Measurements from ENCODE around the gene RNF25.
A peak's percentile ranks its signal among the peaks of the same experiment; 100 is the strongest.
"Not testable (repeated sequence)": the region's sequence is repeated elsewhere in the genome, so short reads cannot be mapped to it uniquely, and the experiment has no call there.

Gene RNF25

DNA sequence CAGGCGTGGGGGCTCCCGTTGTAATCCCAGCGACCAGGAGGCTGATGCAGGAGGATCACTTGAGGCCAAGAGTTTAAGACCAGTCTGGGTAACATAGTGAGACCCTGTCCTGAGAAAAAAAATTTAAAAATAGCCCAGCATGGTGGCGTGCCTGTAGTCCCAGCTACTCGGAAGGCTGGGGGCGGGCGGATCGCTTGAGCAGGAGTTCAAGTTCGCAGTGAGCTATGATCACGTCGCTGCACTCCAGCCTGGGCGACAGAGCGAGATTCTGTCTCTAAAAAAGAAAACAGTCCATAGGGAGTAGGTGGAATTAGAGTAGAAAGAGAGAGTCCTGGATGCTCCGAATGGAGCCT lies 38.5 kb upstream of the RNF25 start:
- Histone ChIP-seq H3K4me1 (ENCODE audit: control insufficient read depth, insufficient read depth, low read length) (peaks cover 6% of the 10 kb centered on the region), H3K9me3 (replicated peaks; ENCODE audit: low read length) (no peaks in the 10 kb centered on the region), H3K9ac (ENCODE audit: low read depth, low read length) (no peak overlapping the region), H3K4me3 (ENCODE audit: low read length) (peak overlapping the region; percentile 51), H3K36me3 (ENCODE audit: insufficient read depth, low read length) (peaks cover 2% of the 10 kb centered on the region), H3K4me2 (ENCODE audit: low read length) (peak overlapping the region; percentile 94), H3K27me3 (ENCODE audit: control insufficient read depth, insufficient read depth, low read length) (no peaks in the 10 kb centered on the region)

DNA sequence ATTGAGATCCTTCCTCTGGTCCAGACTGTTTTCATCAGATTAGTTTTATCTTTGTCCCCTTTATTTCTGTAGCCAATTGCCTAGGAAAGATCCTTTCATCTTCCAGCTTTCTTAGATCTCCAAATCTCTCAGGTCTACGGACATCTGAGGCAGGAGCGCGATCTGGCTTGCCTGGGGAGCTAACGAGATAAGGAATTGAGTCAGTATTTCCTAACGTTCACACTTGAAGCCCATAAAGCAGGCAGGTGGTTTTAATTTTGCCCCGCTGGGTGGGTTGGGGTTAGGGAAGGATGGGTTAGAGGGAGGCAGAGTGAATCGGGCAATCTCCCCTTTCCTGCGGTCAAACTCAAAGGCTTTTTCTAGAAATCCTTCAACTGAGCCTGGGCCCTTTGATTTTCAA lies 38.1 kb upstream of the RNF25 start:
- no peak overlapping the region for H3K4me2 ChIP-seq (ENCODE audit: low read length)
- H3K36me3 ChIP-seq (ENCODE audit: insufficient read depth, low read length): peaks cover 2% of the 10 kb centered on the region
- H3K9me3 ChIP-seq (replicated peaks; ENCODE audit: low read length): no peaks in the 10 kb centered on the region
- H3K27me3 ChIP-seq (ENCODE audit: control insufficient read depth, insufficient read depth, low read length): no peaks in the 10 kb centered on the region
- no peak overlapping the region for H3K4me3 ChIP-seq (ENCODE audit: low read length)
- H3K9ac ChIP-seq (ENCODE audit: low read depth, low read length): no peak overlapping the region
- peaks cover 6% of the 10 kb centered on the region for H3K4me1 ChIP-seq (ENCODE audit: control insufficient read depth, insufficient read depth, low read length)

DNA sequence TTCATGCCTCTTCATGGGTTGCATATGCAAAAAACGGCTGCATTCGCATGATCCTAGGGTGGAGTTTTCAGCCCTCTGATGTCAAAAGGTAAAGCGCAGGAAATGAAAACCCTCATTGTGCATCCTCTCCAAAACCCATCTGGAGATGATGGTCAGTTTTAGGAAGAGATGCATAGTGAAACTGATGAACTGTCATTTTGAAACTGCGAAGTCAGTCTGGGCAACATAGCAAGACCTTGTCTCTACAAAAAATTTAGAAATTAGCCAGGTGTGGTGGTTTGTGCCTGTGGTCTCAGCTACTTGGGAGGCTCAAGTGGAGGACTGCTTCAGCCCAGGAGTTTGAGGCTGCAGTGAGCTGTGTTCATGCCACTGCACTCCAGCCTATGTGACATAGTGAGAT lies 36.3 kb upstream of the RNF25 start:
- H3K27me3 ChIP-seq (ENCODE audit: control insufficient read depth, insufficient read depth, low read length): no peaks in the 10 kb centered on the region

DNA sequence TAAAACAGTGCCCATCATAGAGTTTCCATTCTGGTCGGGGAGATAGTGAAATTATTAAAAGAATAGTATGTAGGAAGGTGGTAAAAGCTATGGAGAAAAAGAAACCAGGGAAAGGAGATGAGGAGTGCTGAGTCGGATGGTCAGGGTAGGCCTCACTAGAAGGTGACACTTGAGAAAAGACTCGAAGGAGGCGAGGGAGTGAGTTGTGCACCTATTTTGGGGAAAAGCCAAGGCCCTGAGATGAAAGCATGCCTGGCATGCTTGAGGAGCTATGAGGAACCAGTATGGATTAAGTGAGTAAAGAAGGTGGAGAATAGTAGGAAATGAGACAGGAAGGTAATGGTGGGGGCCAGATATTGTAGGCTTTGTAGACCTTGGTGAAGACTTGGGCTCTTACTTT lies 31.5 kb upstream of the RNF25 start:
- H3K36me3 ChIP-seq (ENCODE audit: insufficient read depth, low read length): peaks cover 13% of the 10 kb centered on the region
- H3K9ac ChIP-seq (ENCODE audit: low read depth, low read length): no peak overlapping the region

More for the DNA sequence above, 36.3 kb upstream of the RNF25 start:
- H3K4me3 ChIP-seq (ENCODE audit: low read length): no peak overlapping the region
- H3K36me3 ChIP-seq (ENCODE audit: insufficient read depth, low read length): peaks cover 2% of the 10 kb centered on the region
- no peaks in the 10 kb centered on the region for H3K9me3 ChIP-seq (replicated peaks; ENCODE audit: low read length)
- peaks cover 6% of the 10 kb centered on the region for H3K4me1 ChIP-seq (ENCODE audit: control insufficient read depth, insufficient read depth, low read length)
- no peak overlapping the region for H3K4me2 ChIP-seq (ENCODE audit: low read length)
- H3K9ac ChIP-seq (ENCODE audit: low read depth, low read length): no peak overlapping the region

DNA sequence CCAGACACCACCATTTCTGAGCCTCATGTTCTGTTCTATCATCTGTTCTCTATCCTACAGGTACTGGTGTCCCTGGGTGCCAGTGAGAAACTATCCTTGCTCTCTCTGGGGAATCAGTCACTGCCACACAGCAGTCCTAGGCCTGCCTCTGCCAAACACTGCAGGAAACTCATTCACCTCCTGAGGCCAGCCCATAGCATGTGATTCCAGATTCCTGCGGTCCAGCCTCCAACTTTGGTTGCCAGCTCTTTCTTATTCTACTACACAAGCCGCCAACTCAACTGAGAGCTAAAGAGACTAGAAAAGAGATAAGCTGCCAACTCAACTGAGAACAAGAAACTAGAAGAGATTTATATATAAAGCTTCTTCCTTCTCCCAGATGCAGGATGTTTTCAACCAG lies 30.0 kb upstream of the RNF25 start:
- Histone ChIP-seq H3K27me3 (ENCODE audit: control insufficient read depth, insufficient read depth, low read length) (no peaks in the 10 kb centered on the region), H3K4me1 (ENCODE audit: control insufficient read depth, insufficient read depth, low read length) (no peaks in the 10 kb centered on the region), H3K4me2 (ENCODE audit: low read length) (no peak overlapping the region), H3K4me3 (ENCODE audit: low read length) (no peak overlapping the region), H3K9ac (ENCODE audit: low read depth, low read length) (no peak overlapping the region), H3K36me3 (ENCODE audit: insufficient read depth, low read length) (peaks cover 28% of the 10 kb centered on the region), H3K9me3 (replicated peaks; ENCODE audit: low read length) (no peaks in the 10 kb centered on the region)

More for the DNA sequence above, 31.5 kb upstream of the RNF25 start:
- Histone ChIP-seq H3K9me3 (replicated peaks; ENCODE audit: low read length) (no peaks in the 10 kb centered on the region), H3K27me3 (ENCODE audit: control insufficient read depth, insufficient read depth, low read length) (no peaks in the 10 kb centered on the region), H3K4me2 (ENCODE audit: low read length) (no peak overlapping the region), H3K4me3 (ENCODE audit: low read length) (no peak overlapping the region), H3K4me1 (ENCODE audit: control insufficient read depth, insufficient read depth, low read length) (no peaks in the 10 kb centered on the region)

DNA sequence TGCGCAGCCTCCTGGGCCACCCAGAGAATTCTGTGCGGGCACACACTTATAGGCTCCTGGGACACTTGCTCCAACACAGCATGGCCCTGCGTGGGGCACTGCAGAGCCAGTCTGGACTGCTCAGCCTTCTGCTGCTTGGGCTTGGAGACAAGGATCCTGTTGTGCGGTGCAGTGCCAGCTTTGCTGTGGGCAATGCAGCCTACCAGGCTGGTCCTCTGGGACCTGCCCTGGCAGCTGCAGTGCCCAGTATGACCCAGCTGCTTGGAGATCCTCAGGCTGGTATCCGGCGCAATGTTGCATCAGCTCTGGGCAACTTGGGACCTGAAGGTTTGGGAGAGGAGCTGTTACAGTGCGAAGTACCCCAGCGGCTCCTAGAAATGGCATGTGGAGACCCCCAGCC lies 27.1 kb upstream of the RNF25 start:
- no peaks in the 10 kb centered on the region for H3K4me1 ChIP-seq (ENCODE audit: control insufficient read depth, insufficient read depth, low read length)
- no peak overlapping the region for H3K4me3 ChIP-seq (ENCODE audit: low read length)
- no peak overlapping the region for H3K9ac ChIP-seq (ENCODE audit: low read depth, low read length)
- no peaks in the 10 kb centered on the region for H3K27me3 ChIP-seq (ENCODE audit: control insufficient read depth, insufficient read depth, low read length)
- no peaks in the 10 kb centered on the region for H3K9me3 ChIP-seq (replicated peaks; ENCODE audit: low read length)
- H3K4me2 ChIP-seq (ENCODE audit: low read length): no peak overlapping the region
- peaks cover 39% of the 10 kb centered on the region for H3K36me3 ChIP-seq (ENCODE audit: insufficient read depth, low read length)

DNA sequence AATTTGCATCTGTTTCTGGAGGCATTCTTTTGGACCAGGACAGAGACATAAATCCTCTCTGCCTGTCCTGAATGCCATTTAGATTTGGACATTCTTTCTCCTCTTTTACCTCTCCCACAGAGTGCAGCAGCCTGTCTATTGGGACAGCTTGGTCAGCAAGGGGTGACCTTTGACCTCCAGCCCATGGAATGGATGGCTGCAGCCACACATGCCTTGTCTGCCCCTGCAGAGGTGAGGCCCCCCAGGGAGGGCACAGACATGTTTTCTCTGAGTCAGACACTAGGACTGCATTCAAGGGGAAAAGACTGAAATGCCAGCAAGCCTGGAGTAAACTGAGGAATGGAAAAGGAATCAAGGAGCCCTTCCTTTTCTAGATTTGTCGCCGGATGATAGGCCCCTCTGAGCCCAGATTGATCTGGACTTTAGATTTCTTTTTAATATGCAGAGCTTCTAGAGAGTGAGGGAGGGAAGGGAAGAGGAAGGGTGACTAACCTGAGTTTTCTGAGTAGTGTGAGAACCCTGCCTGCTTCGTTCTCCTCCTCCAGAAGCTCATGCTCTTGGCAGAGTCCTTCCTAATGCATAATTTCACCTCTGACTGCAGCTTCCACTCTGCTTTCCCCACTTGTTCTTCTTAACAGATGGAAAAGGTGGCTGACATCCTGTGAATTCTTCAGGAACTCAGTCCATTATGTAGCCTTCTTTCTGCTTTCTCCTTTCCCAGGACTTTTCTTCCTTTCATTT lies 22.8 kb upstream of the RNF25 start:
- Histone ChIP-seq H3K4me3 (ENCODE audit: low read length) (no peak overlapping the region), H3K9me3 (replicated peaks; ENCODE audit: low read length) (no peaks in the 10 kb centered on the region), H3K27me3 (ENCODE audit: control insufficient read depth, insufficient read depth, low read length) (no peaks in the 10 kb centered on the region), H3K4me1 (ENCODE audit: control insufficient read depth, insufficient read depth, low read length) (peaks cover 10% of the 10 kb centered on the region), H3K9ac (ENCODE audit: low read depth, low read length) (no peak overlapping the region), H3K36me3 (ENCODE audit: insufficient read depth, low read length) (peaks cover 63% of the 10 kb centered on the region), H3K4me2 (ENCODE audit: low read length) (no peak overlapping the region)

DNA sequence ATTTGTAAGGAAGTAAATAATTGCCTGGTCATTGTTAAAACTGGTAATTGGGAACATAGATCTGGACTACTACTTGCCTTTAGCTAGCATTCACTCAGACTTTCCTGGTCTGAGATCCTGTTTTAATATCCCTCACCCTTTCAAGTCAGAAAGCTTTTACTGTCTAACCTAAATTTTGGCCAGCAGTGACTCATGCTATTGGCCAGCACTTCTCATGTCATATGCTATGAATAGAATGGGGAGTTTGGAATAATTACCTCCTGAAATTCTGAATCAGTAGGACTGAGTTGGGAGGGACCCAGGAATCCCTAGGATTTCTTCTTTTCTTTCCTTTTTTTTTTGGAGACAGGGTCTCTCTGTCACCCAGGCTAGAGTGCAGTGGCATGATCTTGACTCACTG lies 19.4 kb upstream of the RNF25 start:
- Histone ChIP-seq H3K4me3 (ENCODE audit: low read length) (no peak overlapping the region), H3K9me3 (replicated peaks; ENCODE audit: low read length) (no peaks in the 10 kb centered on the region), H3K4me2 (ENCODE audit: low read length) (no peak overlapping the region), H3K4me1 (ENCODE audit: control insufficient read depth, insufficient read depth, low read length) (peaks cover 10% of the 10 kb centered on the region), H3K27me3 (ENCODE audit: control insufficient read depth, insufficient read depth, low read length) (no peaks in the 10 kb centered on the region), H3K9ac (ENCODE audit: low read depth, low read length) (peak overlapping the region; percentile 5), H3K36me3 (ENCODE audit: insufficient read depth, low read length) (peaks cover 37% of the 10 kb centered on the region)

DNA sequence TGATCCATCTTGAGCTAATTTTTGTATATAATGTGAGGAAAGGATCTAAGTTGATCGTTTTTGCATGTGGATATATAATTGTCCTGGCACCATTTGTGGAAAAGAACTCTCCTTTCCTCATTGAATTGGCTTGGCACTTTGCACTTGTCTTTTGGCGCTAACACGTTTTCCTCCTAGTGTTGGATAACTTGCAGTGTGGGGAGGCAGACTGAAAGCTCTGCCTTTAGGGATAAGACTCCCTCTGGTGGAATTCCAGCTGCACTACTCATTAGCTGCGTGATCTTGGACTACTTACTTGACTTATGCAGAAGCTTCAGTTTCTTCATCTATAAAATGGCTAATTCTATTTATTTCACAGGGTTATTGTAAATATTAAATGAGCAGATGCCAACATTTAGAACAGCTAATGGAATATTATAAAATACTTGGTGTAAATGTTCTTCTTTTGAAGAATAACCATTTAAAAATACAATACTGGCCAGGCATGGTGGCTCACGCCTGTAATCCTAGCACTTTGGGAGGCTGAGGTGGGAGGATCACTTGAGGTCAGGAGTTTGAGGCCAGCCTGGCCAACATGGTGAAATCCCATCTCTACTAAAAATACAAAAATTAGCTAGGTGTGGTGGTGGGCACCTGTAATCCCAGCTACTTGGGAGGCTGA lies 15.7 kb upstream of the RNF25 start:
- H3K36me3 ChIP-seq (ENCODE audit: insufficient read depth, low read length): peaks cover 28% of the 10 kb centered on the region
- H3K27me3 ChIP-seq (ENCODE audit: control insufficient read depth, insufficient read depth, low read length); H3K9ac ChIP-seq (ENCODE audit: low read depth, low read length); H3K4me1 ChIP-seq (ENCODE audit: control insufficient read depth, insufficient read depth, low read length); H3K4me2 ChIP-seq (ENCODE audit: low read length); H3K9me3 ChIP-seq (replicated peaks; ENCODE audit: low read length); H3K4me3 ChIP-seq (ENCODE audit: low read length): not testable (repeated sequence)

DNA sequence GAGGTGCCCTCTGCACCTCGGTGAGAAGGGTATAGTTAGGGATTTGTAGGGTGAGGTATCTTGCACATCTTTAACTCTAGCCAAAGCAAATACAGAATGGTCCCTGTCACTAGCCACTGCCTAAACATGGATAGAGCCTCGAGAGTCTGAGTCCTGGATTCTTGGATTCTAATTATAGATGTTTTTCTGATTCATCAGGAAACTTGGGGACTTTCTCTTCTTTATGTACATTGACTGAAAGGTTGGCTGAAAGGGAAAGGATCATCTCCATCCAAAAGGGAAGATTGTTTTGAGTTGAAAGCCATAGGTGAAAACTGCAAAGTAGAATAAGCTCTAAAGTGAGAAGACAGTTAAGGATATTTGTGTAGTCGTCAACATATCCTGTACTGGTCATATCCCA lies 8.3 kb upstream of the RNF25 start:
- Histone ChIP-seq H3K9ac (ENCODE audit: low read depth, low read length) (no peak overlapping the region), H3K4me3 (ENCODE audit: low read length) (no peak overlapping the region), H3K27me3 (ENCODE audit: control insufficient read depth, insufficient read depth, low read length) (no peaks in the 10 kb centered on the region), H3K4me2 (ENCODE audit: low read length) (no peak overlapping the region), H3K4me1 (ENCODE audit: control insufficient read depth, insufficient read depth, low read length) (peaks cover 6% of the 10 kb centered on the region), H3K36me3 (ENCODE audit: insufficient read depth, low read length) (peaks cover 18% of the 10 kb centered on the region), H3K9me3 (replicated peaks; ENCODE audit: low read length) (no peaks in the 10 kb centered on the region)

DNA sequence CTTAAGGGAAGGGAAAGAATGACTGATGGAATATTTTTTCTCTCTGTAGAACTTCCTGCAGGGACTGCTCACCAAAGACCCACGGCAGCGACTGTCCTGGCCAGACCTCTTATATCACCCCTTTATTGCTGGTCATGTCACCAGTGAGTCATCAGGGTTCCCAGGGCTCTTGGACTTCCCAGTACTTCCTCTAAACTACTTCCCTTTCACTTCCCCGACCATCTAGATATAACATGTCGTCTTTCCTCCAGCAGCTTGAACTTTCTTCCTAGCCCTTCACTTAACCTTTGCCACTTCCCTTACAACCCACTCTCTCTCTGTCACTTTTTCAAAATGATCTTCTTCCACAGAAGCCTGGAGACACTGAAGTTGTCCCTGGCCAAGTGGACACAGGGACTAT lies 7.3 kb upstream of the RNF25 start:
- Histone ChIP-seq H3K36me3 (ENCODE audit: insufficient read depth, low read length) (peaks cover 15% of the 10 kb centered on the region), H3K4me2 (ENCODE audit: low read length) (no peak overlapping the region), H3K9me3 (replicated peaks; ENCODE audit: low read length) (no peaks in the 10 kb centered on the region), H3K4me1 (ENCODE audit: control insufficient read depth, insufficient read depth, low read length) (peaks cover 6% of the 10 kb centered on the region), H3K27me3 (ENCODE audit: control insufficient read depth, insufficient read depth, low read length) (no peaks in the 10 kb centered on the region), H3K9ac (ENCODE audit: low read depth, low read length) (no peak overlapping the region), H3K4me3 (ENCODE audit: low read length) (no peak overlapping the region)

DNA sequence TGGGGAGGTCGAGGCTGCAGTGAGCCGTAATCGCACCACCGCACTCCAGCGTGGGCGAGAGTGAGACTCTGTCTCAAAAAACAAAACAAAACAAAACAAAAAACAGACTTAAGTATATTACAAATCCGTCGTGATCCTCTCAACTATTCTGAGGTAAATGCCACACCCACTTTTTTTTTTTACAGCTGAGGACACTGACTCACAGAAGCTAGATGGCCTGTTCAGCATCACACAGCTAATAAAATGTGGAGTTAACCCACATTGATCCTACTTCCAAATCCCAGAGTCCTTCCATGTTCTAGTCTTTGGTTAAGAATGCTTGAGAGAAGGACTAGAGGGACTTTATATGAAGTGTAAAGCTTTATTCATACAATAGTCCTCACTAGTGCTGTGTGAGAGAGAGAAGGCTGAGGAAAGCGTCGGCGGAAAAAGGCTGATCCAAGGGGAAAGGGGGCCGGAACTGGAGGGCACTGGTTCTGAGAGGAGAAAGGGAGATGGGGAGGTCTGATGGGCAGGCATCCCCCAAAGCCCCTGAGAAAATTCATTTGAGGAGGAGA lies 627 bp downstream of the RNF25 start:
- peaks cover 30% of the 10 kb centered on the region for H3K36me3 ChIP-seq (ENCODE audit: insufficient read depth, low read length)

More for the DNA sequence above, 627 bp downstream of the RNF25 start:
- peaks cover 4% of the 10 kb centered on the region for H3K4me1 ChIP-seq (ENCODE audit: control insufficient read depth, insufficient read depth, low read length)
- no peaks in the 10 kb centered on the region for H3K27me3 ChIP-seq (ENCODE audit: control insufficient read depth, insufficient read depth, low read length)
- peak overlapping the region; percentile 81 for H3K4me2 ChIP-seq (ENCODE audit: low read length)
- H3K9ac ChIP-seq (ENCODE audit: low read depth, low read length): peak overlapping the region; percentile 90
- peak overlapping the region; percentile 90 for H3K4me3 ChIP-seq (ENCODE audit: low read length)
- no peaks in the 10 kb centered on the region for H3K9me3 ChIP-seq (replicated peaks; ENCODE audit: low read length)
